Osteocyte (in vitro differentiated cells): ENCODE results near the gene DNAH7. TPM values are rescaled to one million over a fixed set of nuclear protein-coding genes. Genes with fewer than 3 reads are reported as not detected.

ENCODE experiments used
- DNase-seq: peaks from one replicate; pipeline ENCODE4 v3.0.0; 2021; ENCODE audit warnings: mixed read lengths; ENCODE audit not compliant: unreplicated experiment; ENCODE audit errors: extremely low spot score
- H3K27ac Mint-ChIP-seq: one replicate; pipeline ENCODE4 v1.8.0; 2021; ENCODE audit warnings: mild to moderate bottlenecking, mixed read lengths; ENCODE audit not compliant: unreplicated experiment
- H3K27me3 Mint-ChIP-seq: one replicate; pipeline ENCODE4 v1.8.0; 2021; ENCODE audit warnings: mixed read lengths; ENCODE audit not compliant: unreplicated experiment
- H3K36me3 Mint-ChIP-seq: one replicate; pipeline ENCODE4 v1.8.0; 2021; ENCODE audit warnings: mixed read lengths; ENCODE audit not compliant: unreplicated experiment
- H3K4me1 Mint-ChIP-seq: one replicate; pipeline ENCODE4 v1.8.0; 2021; ENCODE audit warnings: mixed read lengths; ENCODE audit not compliant: unreplicated experiment
- H3K4me3 Mint-ChIP-seq: one replicate; pipeline ENCODE4 v1.8.0; 2021; ENCODE audit warnings: mild to moderate bottlenecking, moderate library complexity, mixed read lengths; ENCODE audit not compliant: unreplicated experiment
- H3K9me3 Mint-ChIP-seq: one replicate; pipeline ENCODE4 v1.8.0; 2021; ENCODE audit warnings: mixed read lengths; ENCODE audit not compliant: unreplicated experiment
- total RNA-seq: library from RNA; stranded (reverse); gene quantifications from 2 replicates; pipeline ENCODE4 v1.2.1, GENCODE V29; 2021
- TF ChIP-seq, protein P1 (sequence below): fragments of 200-600 bp; sonication (generic); IDR thresholded peaks from 2 replicates; pipeline ENCODE4 v1.5.0; 2021; ENCODE audit warnings: antibody characterized with exemption, mild to moderate bottlenecking, moderate library complexity

Gene DNAH7
- total RNA-seq, 1 donor from 2014 or later, result 0.43 TPM

DNA sequence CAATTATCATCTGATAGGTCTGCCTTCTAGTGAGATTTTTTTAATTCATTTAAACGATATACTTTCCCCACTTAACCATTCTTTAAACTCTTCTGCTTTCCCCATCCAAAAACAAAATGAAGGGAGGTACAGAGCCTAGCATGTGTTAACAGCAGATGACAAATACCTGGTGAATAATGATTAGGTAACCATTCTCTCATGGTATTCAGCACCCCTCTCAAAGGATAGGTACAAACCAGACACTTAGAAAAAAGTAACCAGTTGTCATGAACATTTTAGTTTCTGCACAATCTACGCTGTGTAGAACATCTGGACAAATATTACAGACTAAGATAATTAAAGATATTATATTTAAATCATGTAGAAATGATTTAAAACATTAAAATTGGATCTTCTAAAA, 56.3 kb downstream of the DNAH7 start:
- H3K27me3 Mint-ChIP-seq, result peaks cover 45% of the 10 kb centered on the region
- no peak for DNase-seq
- H3K27ac Mint-ChIP-seq, result no peak overlapping the region
- H3K9me3 Mint-ChIP-seq, result peaks cover 5% of the 10 kb centered on the region
- H3K4me1 Mint-ChIP-seq, result no peaks in the 10 kb centered on the region
- TF ChIP-seq, protein P1, sequence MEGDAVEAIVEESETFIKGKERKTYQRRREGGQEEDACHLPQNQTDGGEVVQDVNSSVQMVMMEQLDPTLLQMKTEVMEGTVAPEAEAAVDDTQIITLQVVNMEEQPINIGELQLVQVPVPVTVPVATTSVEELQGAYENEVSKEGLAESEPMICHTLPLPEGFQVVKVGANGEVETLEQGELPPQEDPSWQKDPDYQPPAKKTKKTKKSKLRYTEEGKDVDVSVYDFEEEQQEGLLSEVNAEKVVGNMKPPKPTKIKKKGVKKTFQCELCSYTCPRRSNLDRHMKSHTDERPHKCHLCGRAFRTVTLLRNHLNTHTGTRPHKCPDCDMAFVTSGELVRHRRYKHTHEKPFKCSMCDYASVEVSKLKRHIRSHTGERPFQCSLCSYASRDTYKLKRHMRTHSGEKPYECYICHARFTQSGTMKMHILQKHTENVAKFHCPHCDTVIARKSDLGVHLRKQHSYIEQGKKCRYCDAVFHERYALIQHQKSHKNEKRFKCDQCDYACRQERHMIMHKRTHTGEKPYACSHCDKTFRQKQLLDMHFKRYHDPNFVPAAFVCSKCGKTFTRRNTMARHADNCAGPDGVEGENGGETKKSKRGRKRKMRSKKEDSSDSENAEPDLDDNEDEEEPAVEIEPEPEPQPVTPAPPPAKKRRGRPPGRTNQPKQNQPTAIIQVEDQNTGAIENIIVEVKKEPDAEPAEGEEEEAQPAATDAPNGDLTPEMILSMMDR, result no peak
- no peak overlapping the region for H3K4me3 Mint-ChIP-seq
- H3K36me3 Mint-ChIP-seq, result no peaks in the 10 kb centered on the region

DNA sequence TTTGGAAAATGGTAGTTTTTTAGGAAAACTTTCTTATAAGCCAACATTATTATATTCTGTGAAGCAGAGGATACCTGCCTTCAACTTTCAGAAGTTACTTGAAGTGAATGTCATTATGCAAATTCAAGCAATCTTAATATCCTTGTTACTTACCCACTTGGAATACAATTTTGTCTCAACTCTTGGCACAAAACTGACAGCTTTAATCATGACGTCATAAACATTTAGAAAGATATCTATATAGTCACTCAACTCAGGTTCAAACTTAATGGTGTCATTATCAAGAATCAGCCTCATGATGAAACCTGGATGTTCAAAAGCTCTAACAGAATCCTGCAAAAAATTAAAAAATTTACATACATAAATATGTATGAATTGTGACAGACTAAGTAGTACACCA, 68.1 kb downstream of the DNAH7 start:
- H3K4me1 Mint-ChIP-seq, result no peaks in the 10 kb centered on the region
- no peaks in the 10 kb centered on the region for H3K36me3 Mint-ChIP-seq
- TF ChIP-seq, protein P1, result no peak
- H3K27ac Mint-ChIP-seq, result no peak overlapping the region
- H3K4me3 Mint-ChIP-seq, result no peak overlapping the region
- H3K27me3 Mint-ChIP-seq, result peaks cover 5% of the 10 kb centered on the region
- H3K9me3 Mint-ChIP-seq, result no peaks in the 10 kb centered on the region
- DNase-seq, result no peak

DNA sequence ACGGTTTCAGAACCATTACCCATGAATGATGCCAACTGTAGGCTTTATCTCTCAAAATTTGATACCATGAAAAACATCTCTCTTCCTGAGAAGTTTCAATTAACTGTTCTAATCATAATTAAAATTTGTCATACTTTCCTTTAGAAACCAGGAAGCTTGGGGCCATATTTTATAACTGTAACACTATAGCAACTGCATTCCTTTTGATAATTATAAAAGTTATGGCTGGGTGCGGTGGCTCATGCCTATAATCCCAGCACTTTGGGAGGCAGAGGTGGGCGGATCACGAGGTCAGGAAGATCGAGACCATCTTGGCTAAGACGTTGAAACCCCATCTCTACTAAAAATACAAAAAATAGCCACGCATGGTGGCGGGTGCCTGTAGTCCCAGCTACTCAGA, 70.6 kb downstream of the DNAH7 start:
- H3K4me1 Mint-ChIP-seq, result no peaks in the 10 kb centered on the region
- no peak for DNase-seq
- TF ChIP-seq, protein P1, result no peak
- no peaks in the 10 kb centered on the region for H3K36me3 Mint-ChIP-seq
- H3K4me3 Mint-ChIP-seq, result no peak overlapping the region
- H3K27ac Mint-ChIP-seq, result no peak overlapping the region
- no peaks in the 10 kb centered on the region for H3K9me3 Mint-ChIP-seq
- H3K27me3 Mint-ChIP-seq, result peaks cover 7% of the 10 kb centered on the region

DNA sequence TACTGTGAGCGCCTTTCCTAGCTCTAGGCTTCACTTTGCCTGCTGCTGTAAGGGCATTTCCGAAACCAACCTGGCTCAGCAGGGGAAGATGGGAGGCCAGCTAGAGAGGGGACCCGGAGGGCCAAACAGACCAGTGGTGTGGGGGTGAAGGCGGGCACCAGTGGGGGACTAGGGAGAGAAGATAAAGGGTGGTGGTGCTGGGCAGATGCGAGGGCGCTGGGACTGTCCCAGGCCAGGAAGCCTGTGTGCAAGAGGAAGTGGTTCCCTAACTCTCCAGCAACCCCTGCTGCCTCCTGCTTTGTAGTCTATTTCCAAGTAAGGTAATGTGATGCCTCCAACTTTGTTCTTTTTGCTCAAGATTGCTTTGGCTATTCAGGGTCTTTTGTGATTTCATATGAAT, 73.1 kb downstream of the DNAH7 start:
- H3K9me3 Mint-ChIP-seq, result no peaks in the 10 kb centered on the region
- no peak overlapping the region for H3K27ac Mint-ChIP-seq
- H3K36me3 Mint-ChIP-seq, result no peaks in the 10 kb centered on the region
- DNase-seq, result no peak
- no peak overlapping the region for H3K4me3 Mint-ChIP-seq
- H3K4me1 Mint-ChIP-seq, result no peaks in the 10 kb centered on the region
- peaks cover 15% of the 10 kb centered on the region for H3K27me3 Mint-ChIP-seq
- TF ChIP-seq, protein P1, result no peak

DNA sequence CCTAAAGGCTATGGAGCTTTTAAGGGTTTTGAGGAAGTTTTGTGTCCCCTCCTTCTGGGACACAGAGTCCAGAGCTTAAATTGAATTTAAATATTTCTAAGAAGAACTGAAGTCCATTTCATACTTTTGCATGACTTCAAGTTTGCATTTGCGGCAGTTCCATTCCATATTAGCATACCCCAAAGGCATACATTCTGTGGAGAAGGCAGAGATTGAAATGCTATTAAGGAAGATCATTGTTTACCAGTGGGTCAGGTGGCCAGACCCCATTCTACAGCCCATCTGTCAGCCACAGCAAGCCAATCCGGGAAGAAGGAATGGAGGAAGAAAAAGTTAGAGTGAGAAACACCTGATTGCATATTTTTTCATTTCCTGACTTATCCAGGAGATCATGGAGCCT, 75.0 kb downstream of the DNAH7 start:
- Mint-ChIP-seq H3K4me3 (no peak overlapping the region), H3K4me1 (no peaks in the 10 kb centered on the region), H3K36me3 (no peaks in the 10 kb centered on the region), H3K27me3 (peaks cover 22% of the 10 kb centered on the region), H3K27ac (no peak overlapping the region), H3K9me3 (no peaks in the 10 kb centered on the region)
- TF ChIP-seq, protein P1, result no peak
- no peak for DNase-seq
